HG03064 (cell line): Measurements from ENCODE around the gene TTC28.
"Not testable (repeated sequence)": the region's sequence is repeated elsewhere in the genome, so short reads cannot be mapped to it uniquely, and the experiment has no call there.

ENCODE experiments used
- ATAC-seq: cut with Tn5 transposase; IDR thresholded peaks from one replicate; pipeline ENCODE4 v1.9.1; 2021; ENCODE audit warnings: low read depth; ENCODE audit not compliant: unreplicated experiment

The TTC28 gene

DNA sequence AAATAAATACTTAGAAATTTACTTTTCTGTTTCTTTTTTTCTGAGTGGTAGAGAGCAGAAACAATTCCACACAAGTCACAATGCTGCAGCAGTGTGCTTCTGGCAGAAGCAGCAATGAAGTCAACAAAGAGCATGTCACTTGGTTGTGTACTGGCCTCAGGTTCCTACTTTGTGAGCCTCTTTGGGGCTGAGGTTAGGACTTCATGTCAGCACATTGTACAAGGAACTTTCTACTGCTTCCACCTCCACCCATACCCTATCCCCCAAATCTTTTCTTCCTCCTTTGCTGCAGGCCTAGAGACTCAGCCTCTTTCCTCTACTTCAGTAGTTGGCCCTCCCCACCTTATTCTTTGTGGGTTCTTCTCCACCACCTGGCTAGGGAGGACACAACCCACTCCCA, 507.9 kb downstream of the TTC28 start:
- ATAC-seq, result no peak

DNA sequence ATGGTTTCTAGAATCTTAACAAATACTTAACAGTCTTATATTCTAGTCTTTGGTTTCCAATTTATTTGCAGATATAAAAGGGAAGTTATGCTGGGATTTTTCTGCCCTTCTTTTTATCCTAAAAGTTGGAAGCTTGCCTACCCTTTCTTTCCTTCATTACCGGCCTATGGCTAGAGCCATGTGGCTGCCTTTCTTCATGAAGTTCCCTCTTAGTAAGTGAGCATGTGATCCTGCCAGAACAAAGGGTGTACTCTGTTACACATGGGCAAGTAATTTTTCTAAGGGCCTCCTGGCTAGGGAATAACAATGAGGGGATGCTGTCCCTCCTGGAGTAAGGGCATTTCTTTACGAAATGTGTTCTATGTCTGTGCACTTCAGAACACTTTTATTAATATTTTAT, 508.5 kb downstream of the TTC28 start:
- no peak for ATAC-seq

DNA sequence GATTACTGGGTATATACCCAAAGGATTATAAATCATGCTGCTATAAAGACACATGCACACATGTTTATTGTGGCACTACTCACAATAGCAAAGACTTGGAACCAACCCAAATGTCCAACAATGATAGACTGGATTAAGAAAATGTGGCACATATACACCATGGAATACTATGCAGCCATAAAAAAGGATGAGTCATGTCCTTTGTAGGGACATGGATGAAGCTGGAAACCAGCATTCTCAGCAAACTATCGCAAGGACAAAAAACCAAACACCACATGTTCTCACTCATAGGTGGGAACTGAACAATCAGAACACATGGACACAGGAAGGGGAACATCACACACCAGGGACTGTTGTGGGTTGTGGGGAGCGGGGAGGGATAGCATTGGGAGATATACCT, 510.3 kb downstream of the TTC28 start:
- ATAC-seq, result not testable (repeated sequence)

DNA sequence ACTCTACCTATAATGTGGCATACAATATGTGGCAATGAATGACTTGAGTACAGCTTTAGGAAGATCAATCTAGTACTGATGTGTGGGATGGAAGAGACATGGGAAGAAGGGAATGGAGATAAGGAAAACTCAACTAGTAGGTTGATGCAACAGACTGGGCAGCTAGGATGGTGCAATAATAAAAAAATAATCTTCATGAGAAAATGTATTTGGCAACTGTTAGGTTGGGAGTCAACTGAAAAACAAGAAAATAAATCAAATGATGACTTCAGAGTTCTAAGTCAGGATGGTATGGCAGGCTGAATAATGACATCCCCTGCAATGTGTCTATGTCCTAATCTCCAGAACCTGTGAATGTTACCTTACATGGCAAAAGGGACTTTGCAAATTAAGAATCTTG, 523.8 kb downstream of the TTC28 start:
- no peak for ATAC-seq

DNA sequence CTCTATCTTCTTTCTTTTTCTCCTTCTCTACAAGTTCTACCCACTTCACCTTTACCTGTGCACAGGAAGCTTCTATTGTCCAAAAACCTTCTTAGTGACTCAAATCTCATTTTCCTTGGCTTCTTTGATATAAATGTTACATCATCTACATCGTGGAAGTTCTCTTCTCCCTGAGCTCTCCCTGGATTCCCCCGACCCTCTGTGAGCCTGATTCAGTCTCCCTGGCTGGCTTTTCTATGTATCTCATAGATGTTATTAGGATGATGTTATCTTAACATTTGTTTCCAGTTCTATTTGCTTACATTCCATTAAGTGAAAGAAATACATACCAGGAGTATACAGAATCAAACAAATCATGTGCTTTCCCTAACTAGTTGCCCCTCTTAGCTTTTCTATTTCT, 524.8 kb downstream of the TTC28 start:
- ATAC-seq, result no peak

DNA sequence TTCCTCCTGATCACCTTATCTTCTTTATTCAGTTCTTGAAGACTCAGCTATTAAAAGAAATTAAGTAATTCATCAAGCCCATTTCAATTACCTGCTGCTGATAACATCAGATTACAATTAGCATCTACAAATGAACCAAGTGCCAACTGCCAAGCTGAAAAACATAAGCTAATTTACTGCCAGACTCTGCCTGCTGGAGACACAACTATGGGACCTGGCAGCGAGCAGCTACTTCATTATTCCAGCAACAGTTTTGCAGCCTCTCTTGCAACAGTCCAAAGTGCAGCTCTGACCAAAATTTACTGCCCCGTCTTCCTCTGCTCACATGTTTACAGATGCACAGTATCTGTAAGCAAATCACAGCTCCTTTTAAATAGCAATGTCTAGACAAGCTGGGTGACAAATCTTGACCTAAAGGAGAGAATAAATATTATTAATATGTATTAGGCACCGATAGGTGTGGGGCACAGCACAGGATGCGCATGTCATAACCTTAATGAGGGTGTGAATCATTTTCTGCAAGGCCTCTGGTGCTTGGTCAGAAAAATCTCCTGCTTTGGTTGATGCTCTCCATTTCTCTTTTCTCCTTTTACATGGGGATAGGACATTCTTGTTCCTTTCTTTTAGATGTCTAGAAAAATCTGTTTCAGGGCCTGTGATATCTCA, 528.4 kb downstream of the TTC28 start:
- ATAC-seq, result no peak

DNA sequence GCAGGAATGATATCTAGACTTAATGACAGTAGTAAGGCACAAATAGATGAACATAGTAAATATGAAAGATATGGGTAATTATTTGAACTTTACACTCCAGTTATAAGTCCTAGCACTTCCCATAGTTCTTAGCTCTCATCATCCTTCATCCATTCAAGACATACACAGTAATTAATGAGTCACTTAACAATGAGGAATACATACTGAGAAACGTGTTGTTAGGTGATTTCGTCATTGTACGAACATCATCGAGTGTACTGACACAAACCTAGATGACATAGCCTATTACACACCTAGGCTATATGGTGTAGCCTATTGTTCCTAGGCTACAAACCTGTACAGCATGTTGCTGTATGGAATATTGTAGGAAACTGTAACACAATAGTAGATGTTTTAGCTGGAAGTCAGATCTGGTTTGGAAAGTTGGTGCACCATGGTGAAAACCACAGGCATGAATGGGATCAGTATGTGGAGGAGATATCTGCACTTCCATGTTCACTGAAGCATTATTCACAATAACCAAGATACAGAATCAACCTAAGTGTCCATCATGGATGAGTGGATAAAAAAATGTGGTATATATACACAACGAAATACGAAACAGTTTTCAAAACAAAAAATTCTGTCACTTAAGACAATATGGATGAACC, 530.7 kb downstream of the TTC28 start:
- ATAC-seq, result no peak

DNA sequence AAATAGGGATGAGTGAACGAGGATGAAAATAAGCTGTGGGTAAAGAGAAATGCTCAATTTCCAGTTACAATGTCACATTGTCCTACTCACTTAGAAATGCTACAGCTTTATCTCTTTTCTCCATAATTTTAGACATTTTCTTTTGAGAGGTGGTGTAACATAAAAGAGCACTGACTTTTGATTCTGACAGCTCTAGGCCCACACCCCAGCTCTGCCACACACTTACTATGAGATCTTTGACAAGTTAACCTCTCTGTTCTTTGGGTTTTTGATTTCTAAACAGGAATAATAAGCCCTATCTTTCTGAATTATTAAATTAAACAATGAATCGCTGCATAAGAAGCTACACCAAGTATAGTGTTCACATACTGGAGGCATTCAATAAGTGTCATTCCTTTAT, 532.2 kb downstream of the TTC28 start:
- no peak for ATAC-seq

DNA sequence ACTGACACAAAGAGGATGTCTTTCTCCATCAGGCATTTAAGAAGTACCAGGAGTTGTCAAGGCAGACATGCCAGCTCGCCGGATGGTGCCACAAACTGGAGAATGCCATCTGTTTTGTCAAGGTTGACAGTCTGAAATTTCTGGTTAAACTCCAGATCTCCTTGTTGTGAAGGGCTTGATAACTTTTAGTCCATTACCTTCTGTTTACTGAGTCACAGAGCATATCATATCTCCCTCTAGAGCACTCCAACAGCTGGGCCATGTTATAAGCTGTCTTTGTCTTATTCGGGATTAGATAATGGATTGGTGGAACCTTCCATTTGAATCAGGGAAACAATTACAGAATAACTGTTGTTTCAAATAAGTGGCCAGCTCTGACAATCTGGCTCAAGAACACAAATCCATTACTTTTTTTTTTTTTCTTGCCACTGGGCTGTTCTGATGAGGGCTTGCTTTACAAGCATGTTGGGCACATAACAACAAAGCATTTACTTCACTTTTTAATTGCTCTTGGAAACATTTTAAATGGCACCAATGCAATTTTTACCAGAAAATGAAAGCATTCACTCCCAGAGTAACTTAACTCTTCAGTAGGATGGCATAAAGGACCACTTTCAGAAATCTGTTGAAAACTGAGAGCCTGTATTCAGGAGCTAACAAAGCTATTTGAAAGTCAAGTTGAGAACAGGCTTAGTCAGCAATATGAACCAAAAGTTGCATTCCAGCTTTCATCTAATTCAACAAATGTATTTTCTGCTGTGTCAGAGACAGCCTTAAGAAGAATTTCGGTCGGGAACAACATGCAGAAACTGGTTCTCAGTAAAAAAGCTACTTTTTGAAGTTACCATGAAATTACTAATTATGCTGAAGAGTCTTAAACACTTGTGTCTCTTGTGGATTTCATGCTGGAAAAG, 533.0 kb downstream of the TTC28 start:
- ATAC-seq, result no peak

DNA sequence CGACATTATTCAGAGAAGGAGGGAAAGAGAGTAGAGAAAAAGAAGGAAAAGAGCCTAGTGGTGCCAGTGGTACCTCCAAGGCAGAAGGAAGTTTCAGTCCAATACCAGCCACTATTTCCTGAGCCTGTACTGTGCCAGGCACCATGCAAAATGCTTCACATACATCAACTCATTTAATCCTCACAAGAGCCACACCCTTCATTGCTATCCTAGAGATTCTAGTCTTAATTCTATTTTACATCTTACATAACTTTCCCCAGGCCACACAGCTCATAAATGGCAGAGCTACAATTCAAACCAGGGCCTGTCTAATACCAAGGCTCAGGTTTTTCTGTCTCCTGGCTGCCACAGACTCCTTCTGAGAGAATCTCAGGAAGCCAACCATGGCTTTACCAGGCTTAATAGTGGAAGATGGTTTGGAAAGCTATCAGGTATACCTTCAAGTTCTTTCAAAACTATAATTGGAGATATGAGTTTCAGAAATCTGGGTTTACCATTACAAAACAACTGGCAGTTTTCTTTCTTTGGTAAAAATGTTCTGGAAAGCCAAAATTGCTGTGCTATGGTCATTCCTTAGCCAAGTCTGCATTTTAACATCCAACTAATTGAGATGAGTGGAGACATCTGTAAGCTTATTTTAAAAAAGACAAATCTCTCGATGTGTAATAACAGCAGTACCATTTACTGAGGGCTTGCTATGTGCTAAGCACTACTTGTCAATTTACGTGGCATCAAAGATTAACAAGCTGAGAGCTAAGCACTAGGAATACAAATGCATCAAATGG, 535.5 kb downstream of the TTC28 start:
- no peak for ATAC-seq

DNA sequence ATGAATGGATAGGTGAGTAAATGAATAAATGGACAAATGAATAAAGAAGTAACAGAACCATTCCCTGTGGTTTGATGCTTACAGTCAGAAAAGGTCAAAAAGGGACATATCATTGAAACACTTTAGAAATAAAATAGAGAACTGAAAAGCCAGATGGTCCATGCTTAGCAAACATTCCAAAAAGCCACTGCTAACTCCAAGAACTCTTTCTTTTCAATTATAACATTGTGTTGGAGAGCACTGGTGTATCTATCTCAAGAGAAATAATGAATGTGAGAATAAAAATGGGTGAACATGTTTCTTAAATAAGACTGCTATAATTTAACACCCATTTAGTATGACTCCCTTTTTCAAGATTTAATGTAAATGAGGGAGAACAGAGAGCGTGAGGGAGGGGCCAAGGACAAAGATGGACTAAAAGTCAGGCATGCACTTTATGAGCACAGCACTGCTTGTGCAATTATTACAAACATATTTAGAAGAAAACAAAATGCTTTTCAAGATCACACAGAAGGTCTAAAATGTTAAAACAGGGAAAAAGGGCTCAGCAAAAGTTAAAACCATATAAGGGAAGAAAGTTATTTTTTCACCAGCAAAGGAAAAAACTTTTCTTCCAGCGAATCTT, 536.3 kb downstream of the TTC28 start:
- no peak for ATAC-seq

DNA sequence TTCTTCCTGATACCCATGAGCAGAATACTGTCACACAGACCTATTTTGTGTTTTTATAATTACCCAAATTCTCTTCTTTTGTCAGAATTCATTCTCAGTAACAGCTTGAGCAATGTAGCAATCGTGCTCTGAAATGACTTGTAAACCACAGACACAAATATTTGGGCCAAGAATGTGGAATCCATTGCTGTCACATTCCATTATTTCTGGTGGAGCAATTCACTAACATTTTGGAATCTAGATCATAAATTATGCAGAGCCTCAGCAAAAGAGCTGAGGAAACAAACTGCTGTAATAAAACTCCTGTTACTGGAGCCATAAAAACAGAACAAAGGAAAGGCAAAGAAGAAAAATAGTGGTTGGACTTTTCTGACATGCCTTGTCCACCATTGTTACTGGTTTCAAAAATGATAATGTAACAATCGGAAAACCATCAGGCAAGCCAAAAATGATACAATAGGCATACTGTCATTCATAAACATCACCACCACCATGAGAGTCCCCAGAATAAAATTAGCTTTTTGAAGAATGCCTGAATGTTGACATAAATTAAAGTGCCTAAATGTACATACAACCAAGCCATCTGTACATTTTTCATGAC, 537.2 kb downstream of the TTC28 start:
- no peak for ATAC-seq

DNA sequence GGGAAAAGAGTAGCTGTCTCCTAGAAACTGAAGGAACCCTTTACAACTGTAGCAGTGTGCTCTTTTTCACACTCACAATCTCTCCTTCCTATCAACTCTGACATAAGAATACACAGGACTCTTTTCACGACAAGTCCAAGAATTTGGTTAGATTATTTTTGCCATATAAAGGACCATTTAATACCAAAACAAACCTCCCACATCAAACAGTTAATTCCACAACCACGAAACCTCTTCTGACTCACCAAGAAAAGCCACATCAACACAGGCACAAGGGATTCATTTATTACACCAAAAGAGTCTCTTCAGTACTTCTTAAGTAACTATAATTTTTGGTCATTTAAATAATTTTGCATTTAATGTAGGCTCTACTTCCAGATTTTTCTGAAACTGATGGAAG, 538.0 kb downstream of the TTC28 start:
- no peak for ATAC-seq

DNA sequence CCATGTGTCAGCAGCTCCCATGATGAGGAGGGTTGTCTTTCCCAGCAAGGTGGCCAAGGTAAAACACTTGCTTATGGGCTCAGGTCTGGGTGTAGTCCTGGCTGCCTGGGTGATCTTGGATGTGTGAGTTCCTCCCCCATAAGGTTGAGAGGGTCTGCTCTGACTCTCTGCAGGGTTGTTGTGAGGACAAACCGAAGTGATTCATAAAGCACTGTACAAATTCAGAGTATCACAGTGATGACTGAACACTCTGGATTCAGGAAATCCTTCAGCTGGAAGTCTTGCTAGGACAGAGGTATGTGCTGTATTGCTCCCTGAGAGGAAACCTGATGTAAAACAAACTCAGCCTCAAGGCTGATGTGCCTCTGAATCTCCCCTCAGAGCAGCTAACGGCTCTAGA, 539.7 kb downstream of the TTC28 start:
- no peak for ATAC-seq

DNA sequence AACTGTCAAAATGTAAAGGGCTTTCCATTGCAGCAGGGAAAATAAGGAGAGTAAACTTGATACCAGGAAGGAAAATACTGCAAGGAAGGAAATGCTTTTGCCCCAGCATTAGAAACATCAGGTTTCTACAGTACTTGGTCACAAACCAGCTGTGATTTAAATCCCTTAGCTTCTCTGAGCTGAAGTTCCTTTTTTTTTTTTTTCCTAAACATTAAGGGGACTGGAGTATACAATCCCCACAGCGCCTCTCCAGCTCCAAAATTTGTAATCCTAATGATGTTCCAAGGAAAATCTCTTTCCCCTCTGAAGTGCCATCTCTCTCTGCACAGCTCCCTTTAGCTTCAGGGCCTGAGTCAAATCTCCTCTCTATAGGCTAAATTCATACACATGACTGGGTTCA, 540.1 kb downstream of the TTC28 start:
- no peak for ATAC-seq

DNA sequence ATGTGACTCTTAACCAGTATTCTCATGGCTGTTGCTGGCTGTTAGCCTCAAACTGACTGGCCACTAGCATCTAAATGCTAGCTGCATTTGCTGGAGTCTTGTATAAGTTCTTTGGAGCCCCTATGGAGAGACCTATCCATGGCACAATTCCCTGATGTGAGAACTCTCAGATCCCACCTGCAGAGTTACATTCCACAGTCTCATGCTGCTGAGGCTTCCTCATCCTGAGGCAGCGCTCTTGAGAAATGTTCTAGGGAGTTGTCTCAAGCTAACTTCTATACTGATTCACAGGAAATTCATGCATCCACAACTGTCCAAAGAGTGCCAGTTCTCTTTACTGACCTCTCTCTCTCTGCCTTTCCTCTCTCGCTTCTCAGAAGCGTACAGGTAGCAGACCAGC, 542.6 kb downstream of the TTC28 start:
- ATAC-seq, result no peak

DNA sequence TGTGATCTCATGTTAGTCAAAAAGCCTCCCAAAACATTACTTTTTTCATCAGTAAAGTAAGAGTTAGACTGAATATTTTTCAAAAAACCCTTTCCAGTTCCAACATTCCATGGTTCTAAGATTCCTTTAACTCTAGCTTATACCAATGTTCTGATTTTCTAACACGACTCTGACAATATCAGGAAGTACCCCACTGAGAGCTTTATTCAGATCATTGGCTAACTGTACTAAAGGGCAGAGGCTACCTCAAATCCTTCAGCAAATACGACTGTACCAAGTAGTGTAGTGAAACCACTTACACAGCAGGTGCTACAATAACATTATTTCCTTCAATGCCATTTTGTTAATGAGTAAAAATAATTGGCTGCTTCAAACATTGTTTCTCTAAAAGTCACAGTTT, 547.2 kb downstream of the TTC28 start:
- no peak for ATAC-seq

DNA sequence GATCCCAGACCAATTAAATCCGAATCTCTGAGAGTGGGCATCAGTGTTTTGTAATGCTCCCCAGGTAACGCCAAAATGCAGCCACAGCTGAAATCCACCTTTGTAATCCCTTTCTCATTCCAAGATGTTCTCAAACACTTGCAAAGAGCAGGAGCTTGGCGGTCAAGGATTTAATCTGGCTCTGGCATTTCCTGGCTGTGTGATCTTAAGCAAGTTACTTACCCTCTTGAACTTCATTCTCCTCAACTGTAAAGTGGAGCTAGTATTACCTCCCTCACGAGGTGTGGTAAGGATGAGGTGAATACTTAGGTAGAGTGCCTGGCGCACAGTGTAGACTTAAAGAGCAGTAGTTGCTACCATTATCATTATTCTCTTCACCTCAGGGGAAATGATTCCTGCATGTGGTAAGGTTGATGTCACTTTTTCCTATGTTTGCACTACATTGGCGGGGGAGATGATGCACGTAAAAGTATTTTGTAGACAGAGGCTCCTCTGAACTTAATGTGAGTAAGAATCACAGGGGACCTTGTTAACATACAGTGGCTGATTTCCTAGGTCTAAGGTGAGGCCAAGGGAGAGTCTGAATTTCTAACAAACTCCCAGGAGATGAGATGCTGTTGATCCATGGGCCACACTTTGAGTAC, 550.2 kb downstream of the TTC28 start:
- no peak for ATAC-seq

DNA sequence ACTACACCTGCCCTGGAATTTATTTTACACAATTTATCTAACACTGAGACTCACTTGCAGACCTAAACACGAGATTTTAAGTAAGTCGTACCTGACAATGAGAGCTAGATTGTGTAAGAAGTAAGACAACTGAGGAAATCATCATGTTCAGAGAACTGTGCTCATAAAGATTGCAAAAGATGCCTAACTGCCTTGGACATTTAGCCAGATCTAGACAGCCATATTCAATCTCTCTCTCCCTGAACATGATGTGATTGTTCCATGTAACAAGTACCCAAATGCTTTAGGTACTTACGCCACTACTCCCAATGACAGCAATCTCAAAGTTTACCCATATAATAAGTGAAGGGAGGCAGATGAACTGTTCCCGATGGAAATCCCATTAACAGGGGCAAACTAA, 550.8 kb downstream of the TTC28 start:
- ATAC-seq, result no peak

DNA sequence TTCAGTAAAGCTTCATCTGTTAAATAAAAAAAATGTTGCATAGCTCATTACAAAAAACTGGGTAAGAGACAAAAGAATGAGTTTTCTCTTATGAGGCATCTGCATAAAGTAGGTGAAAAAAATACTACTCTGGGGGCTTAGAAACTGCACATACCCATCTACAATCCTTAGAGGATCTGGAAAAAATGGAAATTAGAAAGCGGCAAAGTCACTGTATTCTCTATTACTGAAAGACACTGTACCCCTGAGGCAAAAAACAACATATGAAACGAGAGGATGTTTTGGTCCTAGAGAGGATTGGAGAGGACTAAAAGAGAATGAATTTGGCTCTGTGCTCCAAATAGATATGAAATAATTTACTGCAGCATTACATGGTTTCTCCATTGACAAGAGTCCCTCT, 553.8 kb downstream of the TTC28 start:
- no peak for ATAC-seq
